T47D (cell line): ENCODE results near the gene ZNRF3.
"Not testable (repeated sequence)": the region's sequence is repeated elsewhere in the genome, so short reads cannot be mapped to it uniquely, and the experiment has no call there.

Source experiments
- DNase-seq, 2 experiments: peaks; one replicate each; pipeline versions ENCODE4 v3.0.0 to v3.0.0-alpha.2; 2011 to 2012; ENCODE audit warnings: low read depth in 1 of 2, low spot score in 1 of 2
- JUND ChIP-seq: IDR thresholded peaks from 2 replicates; pipeline ENCODE4 v1.6.1; 2012; ENCODE audit warnings: low read depth
- in situ Hi-C: cut with HindIII; loops from 2 replicates; pipeline ENCODE4 v1.10.0; 2016; ENCODE audit warnings: low sequenced_read_pairs, low pct_unique_long_range_greater_than_20kb

Gene ZNRF3

DNA sequence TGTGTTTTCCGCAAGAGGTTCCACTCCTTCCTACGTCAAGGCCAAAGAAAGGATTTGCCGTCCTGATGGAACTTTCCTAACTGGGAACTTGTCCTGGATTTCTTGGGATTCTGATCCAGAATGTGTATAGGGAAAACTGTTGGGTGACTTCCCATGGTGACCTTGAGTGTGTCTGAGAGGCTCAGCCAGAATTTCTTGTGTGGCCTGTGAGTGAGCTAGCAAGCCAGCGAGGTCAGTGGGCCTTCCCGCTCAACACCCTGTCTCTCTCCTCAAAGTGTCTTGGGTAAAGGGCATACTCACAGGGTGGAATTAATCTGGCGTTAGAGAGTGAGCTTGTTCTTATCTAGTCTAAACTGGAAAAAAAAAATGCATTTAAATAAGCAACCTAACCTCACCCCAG, 20.4 kb downstream of the ZNRF3 start:
- TF ChIP-seq JUND: no peak
- no peak for DNase-seq
- in situ Hi-C loops: no loop called here

DNA sequence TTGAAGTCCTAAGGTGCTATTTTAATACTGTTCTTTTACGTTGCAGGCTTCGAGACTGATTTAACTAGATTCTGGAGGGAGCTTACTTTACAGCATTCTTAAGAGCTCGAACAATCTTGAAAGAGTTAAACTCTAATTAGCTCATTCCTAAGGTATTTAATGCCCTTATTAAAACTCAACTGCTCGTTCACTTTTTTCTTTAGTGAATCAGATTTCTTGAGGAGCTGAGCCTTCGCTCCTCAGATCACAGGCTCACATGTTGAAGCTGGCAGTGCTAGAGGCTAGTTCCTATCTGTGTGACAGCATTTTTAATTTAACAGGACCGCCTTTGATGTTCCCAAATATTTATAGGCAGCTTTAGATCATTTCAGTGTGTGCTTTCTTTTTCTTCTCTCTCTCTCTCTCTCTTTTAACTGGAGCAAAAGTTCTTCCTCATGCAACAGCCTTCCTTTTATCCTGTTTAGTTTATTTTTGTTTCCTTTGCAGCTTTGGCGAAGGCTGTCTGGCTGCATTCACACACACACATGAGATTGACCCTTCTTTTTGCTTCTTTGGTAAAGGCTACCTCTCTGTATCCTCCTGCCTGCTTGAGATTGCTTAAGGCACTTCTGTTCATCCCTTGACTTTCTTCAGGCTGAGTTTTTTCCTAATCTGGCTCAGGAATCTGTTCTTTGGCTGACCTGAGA, 21.0 kb downstream of the ZNRF3 start:
- in situ Hi-C loops: no loop called here
- no peak for DNase-seq
- no peak for TF ChIP-seq JUND

DNA sequence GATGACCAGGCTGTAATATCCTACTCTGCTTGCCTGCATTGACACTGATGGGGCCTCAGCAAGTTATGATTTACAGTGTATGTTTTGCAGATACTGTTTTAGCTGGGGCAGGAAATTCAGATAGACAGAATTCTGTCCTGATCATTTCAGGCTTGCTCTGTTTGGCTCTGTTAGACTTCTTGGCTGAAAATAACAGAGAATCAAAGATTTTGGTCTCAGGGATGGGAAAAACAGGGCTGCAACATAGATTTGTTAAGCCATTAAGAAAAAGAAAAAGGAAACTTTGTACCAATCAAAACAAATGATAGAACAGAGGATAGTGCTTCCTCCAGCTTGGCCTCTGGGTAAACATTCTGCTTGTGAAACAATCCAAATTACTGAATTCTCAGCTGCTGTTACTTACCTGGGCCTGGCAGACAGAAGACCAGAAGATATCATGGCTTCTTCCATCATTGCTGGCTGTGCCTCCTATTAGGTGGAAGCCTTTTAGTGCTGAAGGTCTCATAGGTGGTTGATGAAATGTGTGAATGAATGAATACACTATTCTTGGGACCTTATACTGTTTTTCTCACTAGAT, 22.0 kb downstream of the ZNRF3 start:
- in situ Hi-C loops: no loop called here
- DNase-seq: no peak
- no peak for TF ChIP-seq JUND

DNA sequence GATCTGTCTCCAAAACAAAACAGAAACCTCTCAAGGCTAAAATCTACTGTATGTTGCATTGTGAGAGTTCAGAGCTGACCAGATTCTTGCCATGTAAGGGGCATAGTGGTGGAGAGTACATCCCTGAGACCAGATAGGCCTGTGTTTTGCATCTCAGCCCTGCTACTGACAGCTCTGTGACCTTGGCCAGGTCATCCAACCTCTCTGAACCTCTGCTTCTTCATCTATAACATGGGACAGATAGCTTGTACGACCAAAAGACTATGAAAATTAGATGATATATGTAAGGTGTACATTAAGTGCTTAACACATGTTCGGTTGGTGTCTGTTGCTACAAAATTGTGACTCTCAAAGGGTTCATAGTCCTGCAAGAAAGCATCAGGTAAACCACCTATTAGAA, 22.9 kb downstream of the ZNRF3 start:
- in situ Hi-C loops: no loop called here
- no peak for TF ChIP-seq JUND
- no peak for DNase-seq

- in situ Hi-C loops: no loop called here
- no peak for DNase-seq
Observed at GRCh38 chr22:28907311-28908008, 24.1 kb downstream of the ZNRF3 start.

GRCh38 chr22:28908810-28909209, 25.4 kb downstream of the ZNRF3 start:
- in situ Hi-C loops: not testable (repeated sequence)

More at GRCh38 chr22:28907311-28908008, 24.1 kb downstream of the ZNRF3 start:
- no peak for TF ChIP-seq JUND

DNA sequence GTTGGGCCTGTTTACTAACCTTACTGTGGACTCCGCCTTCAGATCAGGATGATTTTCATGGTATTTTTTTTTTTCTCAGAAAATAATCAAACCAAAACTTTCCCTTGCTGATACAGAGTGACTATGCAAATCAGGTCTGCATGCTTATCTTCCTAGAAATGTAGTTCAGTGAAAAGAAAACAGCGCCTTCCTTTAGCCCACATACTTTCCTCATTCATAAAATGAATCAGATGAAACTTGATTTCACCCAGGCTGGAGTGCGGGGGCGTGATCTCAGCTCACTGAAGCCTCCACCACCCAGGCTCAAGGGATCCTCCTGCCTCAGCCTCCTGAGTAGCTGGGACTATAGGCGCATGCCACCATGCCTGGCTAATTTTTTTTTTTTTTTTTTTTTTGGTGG, 26.0 kb downstream of the ZNRF3 start:
- in situ Hi-C loops: no loop called here

More at GRCh38 chr22:28908810-28909209, 25.4 kb downstream of the ZNRF3 start:
- not testable (repeated sequence) for DNase-seq

GRCh38 chr22:28910569-28911303, 27.4 kb downstream of the ZNRF3 start:
- TF ChIP-seq JUND: no peak
- no peak for DNase-seq
- in situ Hi-C loops: no loop called here

More for the DNA sequence above, 26.0 kb downstream of the ZNRF3 start:
- no peak for TF ChIP-seq JUND
- DNase-seq: no peak

DNA sequence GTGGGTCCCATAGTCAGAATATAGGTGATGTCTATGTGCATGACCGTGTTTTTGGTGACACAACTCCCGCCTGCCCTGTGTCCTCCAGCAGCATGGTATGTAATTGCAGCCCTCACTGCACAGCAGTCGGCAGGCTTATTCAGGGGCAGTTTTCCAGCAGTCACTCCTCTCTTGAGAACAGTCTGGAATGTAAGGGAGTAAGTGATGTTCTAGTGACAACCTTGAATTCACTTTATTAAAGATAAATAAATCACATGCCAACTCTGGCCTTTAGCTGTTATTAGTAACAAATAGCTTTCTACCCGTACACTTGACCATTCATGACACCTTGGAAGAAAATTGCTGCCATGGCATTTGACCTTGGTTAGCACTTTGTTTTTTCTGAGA, 27.9 kb downstream of the ZNRF3 start:
- no peak for TF ChIP-seq JUND
- in situ Hi-C loops: no loop called here

DNA sequence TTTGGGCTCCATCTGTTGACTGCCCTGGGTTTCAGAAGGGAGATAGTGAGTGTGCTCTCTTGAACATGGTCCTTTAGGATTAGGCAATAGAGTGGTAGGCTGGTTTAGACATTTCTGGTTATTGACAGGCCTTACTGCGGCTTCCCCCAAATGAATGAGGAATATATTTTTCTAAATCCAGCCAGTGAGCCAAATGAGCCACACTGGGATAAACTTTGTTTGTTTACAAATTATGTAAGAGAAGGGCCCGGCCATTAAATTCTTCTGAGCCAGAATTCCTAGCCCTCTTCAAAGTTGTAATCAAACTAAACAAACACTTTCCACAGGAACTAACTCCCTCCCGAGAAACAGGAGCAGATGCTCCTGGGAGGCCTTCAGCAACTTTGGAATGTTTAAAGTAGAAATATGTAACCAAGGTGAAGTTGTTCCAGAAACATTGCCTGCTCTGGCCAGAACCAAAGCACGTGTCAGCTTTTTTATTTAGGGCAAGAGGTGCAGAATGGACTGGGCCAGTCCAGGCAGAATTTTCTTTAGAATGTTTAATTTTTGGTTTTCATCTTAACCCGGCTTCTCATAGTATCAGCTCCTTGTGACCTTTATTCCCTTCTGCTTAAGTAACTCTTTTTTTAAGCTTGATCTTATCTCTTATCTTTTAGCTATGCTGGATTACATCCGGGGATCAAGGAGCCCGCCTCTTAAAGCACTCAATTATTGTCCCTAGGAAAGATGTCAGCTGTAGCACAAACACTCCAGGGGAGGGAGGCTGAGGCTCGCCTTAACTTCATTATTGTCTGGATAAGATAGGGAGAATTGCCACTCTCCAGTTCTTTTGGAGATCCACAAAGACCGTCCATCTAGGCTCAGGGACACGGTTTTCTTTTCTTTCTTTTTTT, 28.7 kb downstream of the ZNRF3 start:
- in situ Hi-C loops: no loop called here
- DNase-seq: peak in 1 of 2 experiments; percentile 30

More for the DNA sequence above, 27.9 kb downstream of the ZNRF3 start:
- no peak for DNase-seq

DNA sequence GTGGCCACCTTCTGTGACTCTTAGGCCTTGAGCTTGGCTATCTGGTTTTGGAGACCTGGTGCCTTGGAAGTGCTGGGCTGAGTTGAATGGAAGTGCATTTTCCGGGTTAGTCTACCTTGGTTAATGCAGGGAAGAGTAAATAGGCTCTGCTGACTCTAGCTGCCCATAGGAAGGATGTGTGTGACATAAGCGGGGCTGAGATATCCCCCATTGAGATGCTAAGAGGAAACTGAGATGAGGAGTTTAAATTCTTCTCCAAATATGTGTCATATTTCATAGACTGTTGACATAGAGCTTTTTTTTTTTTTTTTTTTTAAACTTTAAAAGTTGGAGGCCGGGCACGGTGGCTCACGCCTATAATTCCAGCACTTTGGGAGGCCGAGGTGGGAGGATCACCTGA, 30.8 kb downstream of the ZNRF3 start:
- no peak for TF ChIP-seq JUND
- in situ Hi-C loops: no loop called here
- no peak for DNase-seq

More for the DNA sequence above, 28.7 kb downstream of the ZNRF3 start:
- no peak for TF ChIP-seq JUND

GRCh38 chr22:28915969-28916368, 32.6 kb downstream of the ZNRF3 start:
- TF ChIP-seq JUND: no peak
- DNase-seq: no peak
- in situ Hi-C loops: no loop called here
